ENCODE data around the gene CCL20.

DNA sequence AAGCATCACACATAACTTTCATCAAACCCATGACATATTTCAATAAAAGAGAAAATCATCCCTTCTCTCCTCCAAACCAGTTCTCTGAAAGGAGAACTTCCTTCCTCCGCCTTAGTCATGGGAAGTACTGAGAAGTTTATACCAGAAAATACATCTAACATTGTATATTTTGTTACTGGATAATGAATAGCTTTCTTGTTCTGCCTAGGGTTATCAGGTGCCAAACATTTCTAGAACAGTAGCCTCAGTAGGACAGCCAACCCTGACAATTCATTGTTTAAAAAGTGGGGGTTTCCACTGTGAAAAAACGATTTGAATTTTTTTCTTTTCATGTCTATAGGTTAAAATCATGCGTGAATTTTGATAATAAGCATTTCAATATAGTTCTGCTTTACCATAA, 41.8 kb downstream of the CCL20 start:
- TF ChIP-seq, protein P1, sequence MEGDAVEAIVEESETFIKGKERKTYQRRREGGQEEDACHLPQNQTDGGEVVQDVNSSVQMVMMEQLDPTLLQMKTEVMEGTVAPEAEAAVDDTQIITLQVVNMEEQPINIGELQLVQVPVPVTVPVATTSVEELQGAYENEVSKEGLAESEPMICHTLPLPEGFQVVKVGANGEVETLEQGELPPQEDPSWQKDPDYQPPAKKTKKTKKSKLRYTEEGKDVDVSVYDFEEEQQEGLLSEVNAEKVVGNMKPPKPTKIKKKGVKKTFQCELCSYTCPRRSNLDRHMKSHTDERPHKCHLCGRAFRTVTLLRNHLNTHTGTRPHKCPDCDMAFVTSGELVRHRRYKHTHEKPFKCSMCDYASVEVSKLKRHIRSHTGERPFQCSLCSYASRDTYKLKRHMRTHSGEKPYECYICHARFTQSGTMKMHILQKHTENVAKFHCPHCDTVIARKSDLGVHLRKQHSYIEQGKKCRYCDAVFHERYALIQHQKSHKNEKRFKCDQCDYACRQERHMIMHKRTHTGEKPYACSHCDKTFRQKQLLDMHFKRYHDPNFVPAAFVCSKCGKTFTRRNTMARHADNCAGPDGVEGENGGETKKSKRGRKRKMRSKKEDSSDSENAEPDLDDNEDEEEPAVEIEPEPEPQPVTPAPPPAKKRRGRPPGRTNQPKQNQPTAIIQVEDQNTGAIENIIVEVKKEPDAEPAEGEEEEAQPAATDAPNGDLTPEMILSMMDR (IDR thresholded peaks at IDR 0.05), result no peak
- TF ChIP-seq POLR2A (IDR thresholded peaks at IDR 0.05), result no peak

All from lower leg skin (tissue), 3 donors.